K562 treated with DMSO at 1 percent for 48 hours (cell line): ENCODE data around the gene MKRN2. TPM values are rescaled to one million over a fixed set of nuclear protein-coding genes. Genes with fewer than 3 reads are reported as not detected.

ENCODE experiments used
- total RNA-seq: library from RNA; unstranded; fragments of 300-600 nt; gene quantifications from 2 replicates; pipeline ENCODE4 v1.2.3, GENCODE V29; 2022; ENCODE audit warnings: low replicate concordance; ENCODE audit errors: extremely low read depth

MKRN2 gene, protein sequence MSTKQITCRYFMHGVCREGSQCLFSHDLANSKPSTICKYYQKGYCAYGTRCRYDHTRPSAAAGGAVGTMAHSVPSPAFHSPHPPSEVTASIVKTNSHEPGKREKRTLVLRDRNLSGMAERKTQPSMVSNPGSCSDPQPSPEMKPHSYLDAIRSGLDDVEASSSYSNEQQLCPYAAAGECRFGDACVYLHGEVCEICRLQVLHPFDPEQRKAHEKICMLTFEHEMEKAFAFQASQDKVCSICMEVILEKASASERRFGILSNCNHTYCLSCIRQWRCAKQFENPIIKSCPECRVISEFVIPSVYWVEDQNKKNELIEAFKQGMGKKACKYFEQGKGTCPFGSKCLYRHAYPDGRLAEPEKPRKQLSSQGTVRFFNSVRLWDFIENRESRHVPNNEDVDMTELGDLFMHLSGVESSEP
- not detected in 2 replicates for total RNA-seq

DNA sequence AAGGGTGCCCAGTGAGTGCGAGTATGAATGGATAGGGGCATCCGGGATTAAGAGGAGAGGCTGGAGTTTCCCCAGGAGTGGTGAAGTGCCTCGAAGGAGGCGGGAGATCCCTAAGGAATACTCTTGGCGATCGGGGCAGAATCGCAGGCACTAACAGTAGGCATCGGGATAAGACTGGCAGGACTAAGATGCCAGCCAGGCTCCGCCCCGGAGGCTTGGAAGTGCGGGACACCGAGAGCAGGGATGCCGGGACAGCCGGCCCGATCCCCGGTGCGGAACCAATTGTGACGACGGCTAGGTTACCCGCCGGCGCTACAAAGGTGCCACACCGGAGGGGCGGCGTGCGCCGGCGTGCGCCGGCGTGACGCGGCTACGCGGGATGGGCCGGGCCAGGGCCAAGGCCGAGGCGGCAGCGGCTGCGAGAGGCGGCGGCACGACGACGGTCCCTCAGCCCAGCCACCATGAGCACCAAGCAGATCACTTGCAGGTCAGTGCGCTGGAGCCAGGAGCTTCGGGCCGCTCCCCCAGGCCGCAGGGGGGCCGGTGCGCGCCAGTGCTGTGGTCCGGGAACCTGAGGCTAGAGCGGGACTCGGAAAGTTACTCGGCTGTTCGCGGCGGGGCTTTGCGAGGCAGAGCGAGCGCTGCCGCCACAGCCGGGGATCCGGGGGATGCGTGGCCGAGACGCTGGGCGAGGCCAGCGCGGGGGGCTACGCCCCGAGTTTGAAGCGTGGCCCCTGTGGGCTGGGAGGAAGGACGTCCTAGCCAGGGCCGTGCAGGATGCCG lies at the start of gene MKRN2:
Gene MKRN2, plus strand, starts transcription at position 398 of the 783 bp plus-strand sequence. Its CDS starts 64 bp downstream, at position 462.

DNA sequence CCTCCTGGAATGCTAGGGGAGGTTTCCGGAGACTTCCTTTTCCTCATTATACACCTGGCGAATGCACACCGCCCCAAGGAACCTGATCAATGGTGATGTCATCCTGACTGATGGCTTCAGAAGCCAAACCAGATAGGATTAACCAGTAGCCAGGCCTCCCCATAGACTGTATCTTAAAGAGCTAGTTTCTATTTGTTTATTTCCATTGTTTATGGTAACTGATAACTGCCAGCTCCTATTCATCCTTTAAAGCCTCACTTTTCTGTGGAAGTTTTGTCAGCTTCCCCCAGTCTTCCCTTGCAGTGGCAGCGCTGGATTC lies 11.5 kb upstream of the MKRN2 start, which contains the start of gene MKRN2OS:
Gene MKRN2OS, minus strand, starts transcription at position 27 of the 319 bp plus-strand sequence. CDS start 35 bp downstream, outside the sequence.

Other genes starting within 250 kb of the MKRN2 start
- not detected in 2 replicates for gene TSEN2, start 72.6 kb upstream of the MKRN2 start, total RNA-seq
- gene MKRN2OS, start 11.6 kb upstream of the MKRN2 start, total RNA-seq = not detected in 2 replicates
- 1,479 TPM in 1 of 2 replicates, not detected in the other for gene RAF1, start 107.0 kb downstream of the MKRN2 start, total RNA-seq
- not detected in 2 replicates for gene TMEM40, start 202.2 kb downstream of the MKRN2 start, total RNA-seq
- gene CAND2, start 239.6 kb downstream of the MKRN2 start, total RNA-seq = not detected in 2 replicates